ENCODE data around the gene SLC35A3. TPM values are rescaled to one million over a fixed set of nuclear protein-coding genes. Genes with fewer than 3 reads are reported as not detected.
"Not testable (repeated sequence)": the region's sequence is repeated elsewhere in the genome, so short reads cannot be mapped to it uniquely, and the experiment has no call there.

Gene SLC35A3
- total RNA-seq, 1 experiment from 2014 or later, result 66.2 TPM

- Histone ChIP-seq H3K9ac (ENCODE audit: low read length) (no peak overlapping the region), H3K4me3 (ENCODE audit: low read length) (no peak overlapping the region), H3K27ac (ENCODE audit: low read length) (no peak overlapping the region), H3K9me3 (ENCODE audit: low read length) (no peaks in the 10 kb centered on the region), H3K27me3 (ENCODE audit: low read length) (no peaks in the 10 kb centered on the region), H3K9me2 (replicated peaks; ENCODE audit: insufficient read depth, low read length) (no peaks in the 10 kb centered on the region), H2AFZ (ENCODE audit: low read length) (no peak overlapping the region), H3K79me2 (ENCODE audit: low read length) (no peaks in the 10 kb centered on the region), H3K4me2 (ENCODE audit: low read depth, low read length, poor library complexity, severe bottlenecking) (no peak overlapping the region), H4K20me1 (ENCODE audit: insufficient read depth, low read depth, low read length) (no peaks in the 10 kb centered on the region), H3K4me1 (ENCODE audit: low read length) (no peaks in the 10 kb centered on the region), H3K36me3 (ENCODE audit: insufficient read depth, low read length) (no peaks in the 10 kb centered on the region)
- no peak for DNase-seq
Observed at GRCh38 chr1:99950486-99950885, 19.3 kb upstream of the SLC35A3 start.

GRCh38 chr1:99952522-99952921 lies 17.3 kb upstream of the SLC35A3 start:
- Histone ChIP-seq H2AFZ (ENCODE audit: low read length) (no peak overlapping the region), H3K27ac (ENCODE audit: low read length) (no peak overlapping the region), H3K36me3 (ENCODE audit: insufficient read depth, low read length) (no peaks in the 10 kb centered on the region), H4K20me1 (ENCODE audit: insufficient read depth, low read depth, low read length) (no peaks in the 10 kb centered on the region), H3K9me3 (ENCODE audit: low read length) (no peaks in the 10 kb centered on the region), H3K9ac (ENCODE audit: low read length) (no peak overlapping the region), H3K4me1 (ENCODE audit: low read length) (no peaks in the 10 kb centered on the region), H3K4me3 (ENCODE audit: low read length) (no peak overlapping the region), H3K27me3 (ENCODE audit: low read length) (no peaks in the 10 kb centered on the region), H3K4me2 (ENCODE audit: low read depth, low read length, poor library complexity, severe bottlenecking) (no peak overlapping the region), H3K79me2 (ENCODE audit: low read length) (no peaks in the 10 kb centered on the region), H3K9me2 (replicated peaks; ENCODE audit: insufficient read depth, low read length) (no peaks in the 10 kb centered on the region)
- DNase-seq, result no peak

GRCh38 chr1:99955375-99955774 lies 14.4 kb upstream of the SLC35A3 start:
- H3K27me3 ChIP-seq (ENCODE audit: low read length), result no peaks in the 10 kb centered on the region
- H3K4me1 ChIP-seq (ENCODE audit: low read length), result no peaks in the 10 kb centered on the region
- H3K4me3 ChIP-seq (ENCODE audit: low read length), result no peak overlapping the region
- no peak for DNase-seq
- H3K27ac ChIP-seq (ENCODE audit: low read length), result no peak overlapping the region
- H2AFZ ChIP-seq (ENCODE audit: low read length), result no peak overlapping the region
- no peaks in the 10 kb centered on the region for H3K36me3 ChIP-seq (ENCODE audit: insufficient read depth, low read length)
- no peak overlapping the region for H3K9ac ChIP-seq (ENCODE audit: low read length)
- H3K79me2 ChIP-seq (ENCODE audit: low read length), result no peaks in the 10 kb centered on the region
- no peak overlapping the region for H3K4me2 ChIP-seq (ENCODE audit: low read depth, low read length, poor library complexity, severe bottlenecking)
- H4K20me1 ChIP-seq (ENCODE audit: insufficient read depth, low read depth, low read length), result no peaks in the 10 kb centered on the region
- no peaks in the 10 kb centered on the region for H3K9me3 ChIP-seq (ENCODE audit: low read length)
- no peaks in the 10 kb centered on the region for H3K9me2 ChIP-seq (replicated peaks; ENCODE audit: insufficient read depth, low read length)

- Histone ChIP-seq H3K4me2 (ENCODE audit: low read depth, low read length, poor library complexity, severe bottlenecking) (no peak overlapping the region), H3K36me3 (ENCODE audit: insufficient read depth, low read length) (no peaks in the 10 kb centered on the region), H3K9me2 (replicated peaks; ENCODE audit: insufficient read depth, low read length) (no peaks in the 10 kb centered on the region), H2AFZ (ENCODE audit: low read length) (no peak overlapping the region), H3K9ac (ENCODE audit: low read length) (no peak overlapping the region), H3K4me3 (ENCODE audit: low read length) (no peak overlapping the region), H3K79me2 (ENCODE audit: low read length) (no peaks in the 10 kb centered on the region), H4K20me1 (ENCODE audit: insufficient read depth, low read depth, low read length) (no peaks in the 10 kb centered on the region), H3K4me1 (ENCODE audit: low read length) (no peaks in the 10 kb centered on the region), H3K27me3 (ENCODE audit: low read length) (no peaks in the 10 kb centered on the region), H3K27ac (ENCODE audit: low read length) (no peak overlapping the region), H3K9me3 (ENCODE audit: low read length) (no peaks in the 10 kb centered on the region)
- DNase-seq, result no peak
Observed at GRCh38 chr1:99956755-99957154, 13.0 kb upstream of the SLC35A3 start.

- Histone ChIP-seq H3K9me3 (ENCODE audit: low read length) (no peaks in the 10 kb centered on the region), H3K79me2 (ENCODE audit: low read length) (no peaks in the 10 kb centered on the region), H2AFZ (ENCODE audit: low read length) (no peak overlapping the region), H3K27ac (ENCODE audit: low read length) (no peak overlapping the region), H3K9ac (ENCODE audit: low read length) (no peak overlapping the region), H3K4me2 (ENCODE audit: low read depth, low read length, poor library complexity, severe bottlenecking) (no peak overlapping the region), H3K4me1 (ENCODE audit: low read length) (no peaks in the 10 kb centered on the region), H3K4me3 (ENCODE audit: low read length) (no peak overlapping the region), H3K36me3 (ENCODE audit: insufficient read depth, low read length) (no peaks in the 10 kb centered on the region), H3K27me3 (ENCODE audit: low read length) (no peaks in the 10 kb centered on the region), H3K9me2 (replicated peaks; ENCODE audit: insufficient read depth, low read length) (no peaks in the 10 kb centered on the region), H4K20me1 (ENCODE audit: insufficient read depth, low read depth, low read length) (no peaks in the 10 kb centered on the region)
- DNase-seq, result no peak
Observed at GRCh38 chr1:99957818-99958217, 12.0 kb upstream of the SLC35A3 start.

GRCh38 chr1:99959189-99959705 lies 10.5 kb upstream of the SLC35A3 start:
- not testable (repeated sequence) for DNase-seq; H3K4me1 ChIP-seq (ENCODE audit: low read length); H3K9me2 ChIP-seq (replicated peaks; ENCODE audit: insufficient read depth, low read length); H3K9ac ChIP-seq (ENCODE audit: low read length); H3K4me2 ChIP-seq (ENCODE audit: low read depth, low read length, poor library complexity, severe bottlenecking); H3K9me3 ChIP-seq (ENCODE audit: low read length); H4K20me1 ChIP-seq (ENCODE audit: insufficient read depth, low read depth, low read length); H2AFZ ChIP-seq (ENCODE audit: low read length); H3K36me3 ChIP-seq (ENCODE audit: insufficient read depth, low read length); H3K27me3 ChIP-seq (ENCODE audit: low read length); H3K79me2 ChIP-seq (ENCODE audit: low read length); H3K27ac ChIP-seq (ENCODE audit: low read length); H3K4me3 ChIP-seq (ENCODE audit: low read length)

GRCh38 chr1:99960260-99960659 lies 9.5 kb upstream of the SLC35A3 start:
- not testable (repeated sequence) for H3K79me2 ChIP-seq (ENCODE audit: low read length); H2AFZ ChIP-seq (ENCODE audit: low read length); H3K36me3 ChIP-seq (ENCODE audit: insufficient read depth, low read length); H3K9me3 ChIP-seq (ENCODE audit: low read length); H3K9ac ChIP-seq (ENCODE audit: low read length); H4K20me1 ChIP-seq (ENCODE audit: insufficient read depth, low read depth, low read length); H3K4me2 ChIP-seq (ENCODE audit: low read depth, low read length, poor library complexity, severe bottlenecking); H3K9me2 ChIP-seq (replicated peaks; ENCODE audit: insufficient read depth, low read length); H3K27ac ChIP-seq (ENCODE audit: low read length); H3K27me3 ChIP-seq (ENCODE audit: low read length); DNase-seq; H3K4me3 ChIP-seq (ENCODE audit: low read length); H3K4me1 ChIP-seq (ENCODE audit: low read length)

GRCh38 chr1:99963041-99963795 lies 6.6 kb upstream of the SLC35A3 start:
- H2AFZ ChIP-seq (ENCODE audit: low read length), result no peak overlapping the region

More at GRCh38 chr1:99963041-99963795, 6.6 kb upstream of the SLC35A3 start:
- DNase-seq, result no peak
- no peak overlapping the region for H3K4me2 ChIP-seq (ENCODE audit: low read depth, low read length, poor library complexity, severe bottlenecking)
- no peaks in the 10 kb centered on the region for H3K9me2 ChIP-seq (replicated peaks; ENCODE audit: insufficient read depth, low read length)
- H3K27me3 ChIP-seq (ENCODE audit: low read length), result no peaks in the 10 kb centered on the region
- no peaks in the 10 kb centered on the region for H3K9me3 ChIP-seq (ENCODE audit: low read length)
- H3K4me1 ChIP-seq (ENCODE audit: low read length), result no peaks in the 10 kb centered on the region
- no peaks in the 10 kb centered on the region for H3K36me3 ChIP-seq (ENCODE audit: insufficient read depth, low read length)
- no peak overlapping the region for H3K27ac ChIP-seq (ENCODE audit: low read length)
- H3K79me2 ChIP-seq (ENCODE audit: low read length), result no peaks in the 10 kb centered on the region
- H3K4me3 ChIP-seq (ENCODE audit: low read length), result no peak overlapping the region
- H3K9ac ChIP-seq (ENCODE audit: low read length), result no peak overlapping the region
- H4K20me1 ChIP-seq (ENCODE audit: insufficient read depth, low read depth, low read length), result no peaks in the 10 kb centered on the region
